Esophagus (tissue), 2 donors: Measurements from ENCODE around the gene RPSA. TPM values are rescaled to one million over a fixed set of nuclear protein-coding genes. Genes with fewer than 3 reads are reported as not detected.
"Not testable (repeated sequence)": the region's sequence is repeated elsewhere in the genome, so short reads cannot be mapped to it uniquely, and the experiment has no call there.

Experiments
- H3K27ac ChIP-seq, 2 donors: one replicate each; pipeline ENCODE4 v1.5.1; 2013; ENCODE audit warnings: low read depth in 2 of 2, mild to moderate bottlenecking in 2 of 2, inconsistent platforms in 1 of 2, low read length in 1 of 2, moderate library complexity in 1 of 2
- H3K27me3 ChIP-seq, 2 donors: one replicate each; pipeline ENCODE4 v1.6.1; 2013; ENCODE audit warnings: low read length in 2 of 2, control low read depth in 1 of 2, mild to moderate bottlenecking in 1 of 2; ENCODE audit not compliant: insufficient read depth in 2 of 2, control insufficient read depth in 1 of 2
- H3K36me3 ChIP-seq, 2 donors: one replicate each; pipeline ENCODE4 v1.6.1; 2013; ENCODE audit warnings: low read length in 1 of 2; ENCODE audit not compliant: control insufficient read depth in 2 of 2, insufficient read depth in 2 of 2
- H3K4me1 ChIP-seq, 2 donors: one replicate each; pipeline ENCODE4 v1.6.1; 2013; ENCODE audit warnings: low read length in 1 of 2; ENCODE audit not compliant: control insufficient read depth in 2 of 2, insufficient read depth in 2 of 2
- H3K4me3 ChIP-seq, 2 donors: one replicate each; pipeline ENCODE4 v1.5.1; 2013; ENCODE audit warnings: low read length in 2 of 2, mild to moderate bottlenecking in 2 of 2, low read depth in 1 of 2, moderate library complexity in 1 of 2
- H3K9me3 ChIP-seq, 2 donors: one replicate each; pipeline ENCODE4 v1.6.1; 2013; ENCODE audit warnings: mild to moderate bottlenecking in 2 of 2, low read depth in 1 of 2, low read length in 1 of 2, moderate library complexity in 1 of 2; ENCODE audit not compliant: control insufficient read depth in 2 of 2, insufficient read depth in 1 of 2
- WGBS, 2 donors: extraction: QIAGEN DNeasy Blood & Tissue Kit; methylation state at CpG; one replicate each; pipeline ENCODE4 v1.1.7; 2013; 5-methylcytosine and 5-hydroxymethylcytosine counted together
- polyA plus RNA-seq, 2 donors: library from polyadenylated mRNA; stranded (reverse); fragments of 200-250 nt; gene quantifications; one replicate each; pipeline ENCODE4 v1.2.3, GENCODE V29; 2013
- donor health status: healthy with polysubstance abuse.
- donor health status: Bipolar disorder and iron deficiency.

The RPSA gene
- polyA plus RNA-seq, 2 donors = 872 to 1,509 TPM

DNA sequence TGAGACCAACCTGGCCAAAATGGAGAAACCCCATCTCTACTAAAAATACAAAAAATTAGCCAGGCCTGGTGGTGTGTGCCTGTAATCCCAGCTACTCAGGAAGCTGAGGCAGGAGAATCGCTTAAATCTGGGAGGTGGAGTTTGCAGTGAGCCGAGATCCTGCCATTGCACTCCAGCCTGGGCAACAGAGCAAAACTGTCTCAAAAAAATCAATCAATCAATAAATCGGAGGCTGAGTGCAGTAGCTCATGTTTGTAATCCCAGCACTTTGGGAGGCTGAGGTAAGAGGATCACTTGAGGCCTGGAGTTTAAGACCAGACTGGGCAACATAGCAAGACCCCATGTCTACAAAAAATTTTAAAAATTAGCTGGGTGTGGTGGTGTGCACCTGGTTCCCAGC, 8.8 kb downstream of the RPSA start:
- not testable (repeated sequence) for H3K4me3 ChIP-seq, H3K9me3 ChIP-seq, H3K27ac ChIP-seq, H3K4me1 ChIP-seq, H3K27me3 ChIP-seq
- peaks cover 12 to 13% of the 10 kb centered on the region in 2 donors for H3K36me3 ChIP-seq
- WGBS, 2 donors = 89 to 92% methylated on average over 3 of the region's 3 CpGs

GRCh38 chr3:39415983-39416382, 9.5 kb downstream of the RPSA start:
- Histone ChIP-seq H3K27me3 (no peaks in the 10 kb centered on the region), H3K36me3 (peaks cover 9 to 12% of the 10 kb centered on the region in 2 donors), H3K9me3 (no peaks in the 10 kb centered on the region), H3K4me1 (peaks cover 0 to 9% of the 10 kb centered on the region in 2 donors), H3K4me3 (no peak overlapping the region), H3K27ac (no peak overlapping the region)
- WGBS, 2 donors = 93 to 100% methylated on average over 1 of the region's 1 CpG

- WGBS, 2 donors = 41 to 44% methylated on average over 3 of the region's 3 CpGs
- H3K4me1 ChIP-seq, H3K4me3 ChIP-seq, H3K9me3 ChIP-seq, H3K27me3 ChIP-seq, H3K27ac ChIP-seq: not testable (repeated sequence)
- H3K36me3 ChIP-seq = peaks cover 4 to 12% of the 10 kb centered on the region in 2 donors
Observed at GRCh38 chr3:39416998-39417397, 10.5 kb downstream of the RPSA start.

DNA sequence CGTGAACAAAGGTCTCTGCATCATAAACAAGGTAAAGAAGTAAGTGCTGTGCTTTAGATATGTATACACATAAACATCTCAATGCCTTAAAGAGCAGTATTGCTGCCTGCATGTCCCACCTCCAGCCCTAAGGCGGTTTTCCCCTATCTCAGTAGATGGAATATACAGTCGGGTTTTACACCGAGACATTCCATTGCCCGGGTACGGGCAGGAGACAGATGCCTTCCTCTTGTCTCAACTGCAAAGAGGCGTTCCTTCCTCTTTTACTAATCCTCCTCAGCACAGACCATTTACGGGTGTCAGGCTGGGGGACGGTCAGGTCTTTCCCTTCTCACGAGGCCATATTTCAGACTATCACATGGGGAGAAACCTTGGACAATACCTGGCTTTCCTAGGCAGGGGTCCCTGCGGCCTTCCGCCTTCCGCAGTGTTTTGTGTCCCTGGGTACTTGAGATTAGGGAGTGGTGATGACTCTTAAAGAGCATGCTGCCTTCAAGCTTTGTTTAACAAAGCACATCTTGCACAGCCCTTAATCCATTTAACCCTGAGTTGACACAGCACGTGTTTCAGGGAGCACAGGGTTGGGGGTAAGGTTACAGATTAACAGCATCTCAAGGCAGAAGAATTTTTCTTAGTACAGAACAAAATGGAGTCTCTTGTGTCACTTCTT, 12.2 kb downstream of the RPSA start:
- H3K4me3 ChIP-seq, H3K27ac ChIP-seq, H3K4me1 ChIP-seq, H3K27me3 ChIP-seq, H3K9me3 ChIP-seq, H3K36me3 ChIP-seq: not testable (repeated sequence)
- WGBS, 2 donors = 52 to 70% methylated on average over 11 to 13 of the region's 14 CpGs

DNA sequence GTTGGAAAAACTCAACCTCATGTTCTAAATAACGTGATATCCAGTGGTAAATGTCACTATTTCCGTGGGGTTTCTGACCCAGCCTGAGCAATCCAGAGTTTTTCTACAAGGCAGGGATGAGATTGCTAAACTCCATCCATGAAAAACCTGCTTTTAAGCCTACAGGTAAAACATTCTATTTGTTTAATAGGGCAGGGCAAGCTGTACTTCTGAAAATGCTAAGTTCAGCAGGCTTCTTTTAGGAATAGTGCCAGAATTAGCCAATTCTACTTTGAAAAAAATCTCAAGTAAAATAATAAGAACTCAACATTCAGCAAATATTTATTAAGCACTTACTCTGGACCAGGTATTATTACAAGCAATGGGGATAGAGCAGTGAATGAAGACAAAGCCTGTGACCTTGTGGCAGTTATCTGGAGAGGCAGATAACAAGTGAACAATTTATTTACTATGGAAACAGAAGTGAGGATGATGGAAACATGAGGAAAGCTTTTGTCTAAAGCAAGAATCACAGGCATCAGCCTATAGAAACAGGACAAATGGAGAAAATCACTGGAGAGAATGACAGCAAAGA, 13.3 kb downstream of the RPSA start:
- Histone ChIP-seq H3K4me1 (peaks cover 0 to 4% of the 10 kb centered on the region in 2 donors), H3K36me3 (no peaks in the 10 kb centered on the region), H3K4me3 (no peak overlapping the region), H3K27me3 (no peaks in the 10 kb centered on the region), H3K9me3 (no peaks in the 10 kb centered on the region), H3K27ac (peak overlapping the region in 1 of 2 donors; percentile 15)
- 66% methylated on average over 2 of the region's 2 CpGs for WGBS, 2 donors

GRCh38 chr3:39420543-39420942, 14.0 kb downstream of the RPSA start:
- Histone ChIP-seq H3K27ac (no peak overlapping the region), H3K36me3 (no peaks in the 10 kb centered on the region), H3K4me3 (no peak overlapping the region), H3K9me3 (no peaks in the 10 kb centered on the region), H3K4me1 (peaks cover 0 to 4% of the 10 kb centered on the region in 2 donors), H3K27me3 (no peaks in the 10 kb centered on the region)
- 95 to 97% methylated on average over 2 of the region's 2 CpGs for WGBS, 2 donors

DNA sequence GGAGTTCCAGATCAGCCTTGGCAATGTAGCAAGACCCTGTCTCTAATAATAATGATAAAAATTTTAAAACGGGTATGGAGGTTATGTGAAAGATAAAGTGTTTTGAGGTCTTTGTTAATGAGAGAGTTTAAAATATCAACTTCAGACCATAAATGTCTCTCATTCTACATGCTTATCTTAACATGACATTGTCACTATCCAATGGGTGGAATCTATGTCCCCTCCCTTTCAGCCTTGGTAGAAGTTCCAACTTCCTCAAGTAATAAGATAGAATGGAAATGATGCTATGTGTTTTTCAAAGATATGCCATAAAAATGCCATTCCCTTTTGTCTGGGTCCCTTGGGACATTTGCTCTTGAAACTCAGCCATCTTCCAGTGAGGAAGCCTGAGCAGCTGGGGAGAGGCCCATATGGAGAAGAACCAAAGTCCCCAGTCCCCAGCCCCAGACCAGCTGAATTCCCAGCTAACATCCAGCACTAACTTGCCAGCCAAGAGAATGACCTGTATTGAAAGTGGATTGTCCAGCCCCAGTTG, 17.0 kb downstream of the RPSA start:
- H3K27me3 ChIP-seq = no peaks in the 10 kb centered on the region
- 83 to 87% methylated on average over 1 of the region's 1 CpG for WGBS, 2 donors
- H3K36me3 ChIP-seq = no peaks in the 10 kb centered on the region
- H3K4me1 ChIP-seq = no peaks in the 10 kb centered on the region
- no peaks in the 10 kb centered on the region for H3K9me3 ChIP-seq
- H3K4me3 ChIP-seq = no peak overlapping the region
- no peak overlapping the region for H3K27ac ChIP-seq

DNA sequence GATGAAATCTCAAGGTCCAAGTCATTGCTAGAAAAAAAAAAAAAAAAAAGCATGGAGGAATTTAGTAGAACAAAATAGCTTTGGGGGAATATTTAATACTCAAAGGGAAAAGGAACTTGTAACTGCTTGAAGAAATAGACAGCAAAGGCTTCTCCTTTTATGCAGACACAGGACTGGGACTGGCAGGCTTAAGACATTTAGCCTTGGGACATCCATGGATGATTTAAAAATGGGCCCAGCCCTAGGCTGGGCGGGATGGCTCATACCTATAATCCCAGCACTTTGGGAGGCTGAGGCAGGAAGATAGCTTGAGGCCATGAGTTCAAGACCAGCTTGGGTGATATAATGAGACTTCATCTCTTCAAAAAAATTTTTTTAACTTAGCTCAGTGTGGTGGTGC, 19.8 kb downstream of the RPSA start:
- Histone ChIP-seq H3K4me1 (no peaks in the 10 kb centered on the region), H3K9me3 (no peaks in the 10 kb centered on the region), H3K4me3 (no peak overlapping the region), H3K27me3 (no peaks in the 10 kb centered on the region), H3K27ac (no peak overlapping the region), H3K36me3 (no peaks in the 10 kb centered on the region)
- 21 to 59% methylated on average over 1 of the region's 1 CpG for WGBS, 2 donors

DNA sequence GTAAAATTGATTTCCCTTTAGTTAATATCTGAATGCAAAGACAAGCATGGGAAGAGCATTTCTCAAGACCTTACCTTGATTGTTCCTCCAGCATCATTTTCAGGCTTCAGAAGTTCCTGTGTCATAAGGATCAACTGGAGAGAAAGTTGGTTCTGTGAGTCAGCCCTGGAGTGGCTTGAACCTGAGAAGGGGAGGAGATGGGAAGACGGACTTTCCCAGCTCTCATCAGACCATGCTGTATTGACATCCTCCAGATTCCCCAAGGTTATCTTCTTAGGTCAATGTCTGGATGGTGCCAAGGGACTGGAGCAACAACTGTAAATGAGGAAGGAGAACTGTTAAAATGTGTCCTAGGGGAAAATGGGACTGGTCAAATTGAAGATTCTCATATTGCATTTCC, 21.0 kb downstream of the RPSA start:
- H3K4me1 ChIP-seq = no peaks in the 10 kb centered on the region

GRCh38 chr3:39428745-39429201, 22.3 kb downstream of the RPSA start:
- Histone ChIP-seq H3K4me1 (no peaks in the 10 kb centered on the region), H3K27me3 (no peaks in the 10 kb centered on the region), H3K4me3 (no peak overlapping the region), H3K36me3 (no peaks in the 10 kb centered on the region), H3K9me3 (no peaks in the 10 kb centered on the region), H3K27ac (no peak overlapping the region)
- WGBS, 2 donors = 71 to 73% methylated on average over 22 of the region's 22 CpGs

More for the DNA sequence above, 21.0 kb downstream of the RPSA start:
- no peaks in the 10 kb centered on the region for H3K27me3 ChIP-seq
- WGBS, 2 donors = 88 to 91% methylated on average over 1 of the region's 1 CpG
- H3K9me3 ChIP-seq = no peaks in the 10 kb centered on the region
- H3K4me3 ChIP-seq = no peak overlapping the region
- H3K27ac ChIP-seq = no peak overlapping the region
- H3K36me3 ChIP-seq = no peaks in the 10 kb centered on the region
